Measurements from ENCODE around the gene NCK2. TPM values are rescaled to one million over a fixed set of nuclear protein-coding genes. Genes with fewer than 3 reads are reported as not detected.

The NCK2 gene
- total RNA-seq, 1 donor from 2014 or later: 55.2 TPM

DNA sequence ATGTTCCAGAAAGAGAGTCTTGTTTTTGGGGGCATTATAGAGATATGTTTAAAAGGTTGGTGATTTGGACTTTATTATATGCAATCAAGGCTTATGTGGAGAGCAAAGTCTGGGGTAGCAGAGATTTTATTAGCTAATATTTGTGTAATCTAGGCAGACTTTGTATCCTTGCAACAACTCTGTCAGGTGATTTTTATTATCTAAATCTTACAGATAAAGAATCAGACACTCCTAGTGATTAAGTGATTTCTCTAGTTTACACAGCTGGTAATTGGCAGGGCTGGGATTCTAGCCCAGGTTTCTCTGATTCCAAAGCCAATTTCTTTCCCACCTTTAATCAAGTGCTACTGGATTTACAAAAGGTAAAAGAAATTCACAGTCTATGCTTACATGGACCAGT, 33.3 kb upstream of the NCK2 start:
- Mint-ChIP-seq H3K27ac (ENCODE audit: unreplicated experiment) (no peak overlapping the region), H3K4me3 (ENCODE audit: unreplicated experiment) (no peak overlapping the region), H3K9me3 (ENCODE audit: low read depth) (no peaks in the 10 kb centered on the region), H3K4me1 (ENCODE audit: low read depth) (peaks cover 12% of the 10 kb centered on the region), H3K27me3 (ENCODE audit: low read depth) (peaks cover 1% of the 10 kb centered on the region), H3K36me3 (ENCODE audit: low read depth) (no peaks in the 10 kb centered on the region)
- no peak for DNase-seq (ENCODE audit: low spot score)
- TF ChIP-seq, protein P1, sequence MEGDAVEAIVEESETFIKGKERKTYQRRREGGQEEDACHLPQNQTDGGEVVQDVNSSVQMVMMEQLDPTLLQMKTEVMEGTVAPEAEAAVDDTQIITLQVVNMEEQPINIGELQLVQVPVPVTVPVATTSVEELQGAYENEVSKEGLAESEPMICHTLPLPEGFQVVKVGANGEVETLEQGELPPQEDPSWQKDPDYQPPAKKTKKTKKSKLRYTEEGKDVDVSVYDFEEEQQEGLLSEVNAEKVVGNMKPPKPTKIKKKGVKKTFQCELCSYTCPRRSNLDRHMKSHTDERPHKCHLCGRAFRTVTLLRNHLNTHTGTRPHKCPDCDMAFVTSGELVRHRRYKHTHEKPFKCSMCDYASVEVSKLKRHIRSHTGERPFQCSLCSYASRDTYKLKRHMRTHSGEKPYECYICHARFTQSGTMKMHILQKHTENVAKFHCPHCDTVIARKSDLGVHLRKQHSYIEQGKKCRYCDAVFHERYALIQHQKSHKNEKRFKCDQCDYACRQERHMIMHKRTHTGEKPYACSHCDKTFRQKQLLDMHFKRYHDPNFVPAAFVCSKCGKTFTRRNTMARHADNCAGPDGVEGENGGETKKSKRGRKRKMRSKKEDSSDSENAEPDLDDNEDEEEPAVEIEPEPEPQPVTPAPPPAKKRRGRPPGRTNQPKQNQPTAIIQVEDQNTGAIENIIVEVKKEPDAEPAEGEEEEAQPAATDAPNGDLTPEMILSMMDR (IDR thresholded peaks at IDR 0.05): no peak

DNA sequence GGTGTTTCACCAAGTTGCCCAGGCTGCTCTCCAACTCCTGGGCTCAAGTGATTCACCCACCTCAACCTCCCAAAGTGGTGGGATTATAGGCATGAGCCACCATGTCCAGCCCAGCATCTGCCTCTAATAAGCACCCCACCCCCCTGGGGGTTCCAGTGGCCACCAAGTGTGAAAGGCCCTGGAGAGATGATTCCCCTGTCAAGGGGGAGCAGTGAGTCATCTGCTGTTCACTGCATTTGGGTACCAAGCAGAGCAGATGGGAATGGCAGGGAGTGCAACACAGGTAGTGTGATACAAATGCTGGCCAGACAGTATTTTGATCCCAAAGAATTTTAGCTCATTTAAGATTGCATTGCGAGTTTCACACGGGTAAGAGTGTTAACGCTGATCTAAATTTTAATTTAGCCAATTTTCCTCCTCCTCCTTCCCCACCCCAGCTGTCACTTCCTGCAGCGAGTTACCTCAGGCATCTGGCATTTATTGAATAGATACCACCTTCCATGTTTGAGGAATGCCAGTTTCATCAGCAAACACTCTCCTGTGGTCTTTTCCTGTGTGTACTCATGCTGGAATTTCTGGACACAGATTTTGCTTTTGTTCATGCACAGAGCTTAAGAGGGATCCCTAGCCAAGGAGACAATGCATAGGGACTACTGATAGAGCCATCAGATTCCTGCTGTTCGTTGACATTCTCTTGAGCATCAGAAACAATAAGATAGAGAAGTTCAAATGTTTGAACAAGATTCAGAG, 32.4 kb upstream of the NCK2 start:
- peaks cover 12% of the 10 kb centered on the region for H3K4me1 Mint-ChIP-seq (ENCODE audit: low read depth)
- no peak overlapping the region for H3K27ac Mint-ChIP-seq (ENCODE audit: unreplicated experiment)
- no peaks in the 10 kb centered on the region for H3K36me3 Mint-ChIP-seq (ENCODE audit: low read depth)
- no peaks in the 10 kb centered on the region for H3K9me3 Mint-ChIP-seq (ENCODE audit: low read depth)
- peaks cover 1% of the 10 kb centered on the region for H3K27me3 Mint-ChIP-seq (ENCODE audit: low read depth)
- TF ChIP-seq, protein P1 (IDR thresholded peaks at IDR 0.05): no peak
- no peak for DNase-seq (ENCODE audit: low spot score)
- H3K4me3 Mint-ChIP-seq (ENCODE audit: unreplicated experiment): no peak overlapping the region

DNA sequence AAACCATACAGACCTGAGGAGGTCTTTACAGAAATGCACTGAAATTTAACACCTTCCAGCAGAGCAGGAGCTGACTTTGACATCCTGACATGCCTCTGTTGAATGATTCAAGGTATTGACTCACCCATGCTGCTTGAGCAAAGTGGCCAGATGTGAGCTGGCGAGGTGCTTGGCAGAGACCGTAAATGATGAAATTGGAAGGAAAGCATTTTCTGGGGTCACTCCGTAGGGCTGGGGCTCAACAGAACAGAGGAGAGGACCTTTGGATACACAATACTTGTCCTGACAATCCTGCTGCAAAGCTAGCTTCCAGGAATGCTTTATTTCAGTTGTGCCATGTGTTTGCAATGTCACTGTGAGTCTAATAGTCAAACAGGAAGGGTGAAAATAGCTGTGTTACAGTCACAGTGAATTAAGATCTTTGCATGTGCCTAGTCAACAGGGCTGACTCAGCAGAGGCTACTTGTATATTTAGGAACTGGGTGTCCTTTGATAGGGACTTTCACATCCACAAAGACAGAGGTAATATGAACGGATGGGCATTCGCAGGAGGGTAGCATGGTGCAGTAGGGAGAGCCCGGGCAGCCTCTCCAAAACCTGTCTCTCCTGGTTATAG, 31.6 kb upstream of the NCK2 start:
- H3K36me3 Mint-ChIP-seq (ENCODE audit: low read depth): no peaks in the 10 kb centered on the region
- DNase-seq (ENCODE audit: low spot score): no peak
- peaks cover under 1% of the 10 kb centered on the region for H3K27me3 Mint-ChIP-seq (ENCODE audit: low read depth)
- H3K4me3 Mint-ChIP-seq (ENCODE audit: unreplicated experiment): no peak overlapping the region
- H3K9me3 Mint-ChIP-seq (ENCODE audit: low read depth): no peaks in the 10 kb centered on the region
- TF ChIP-seq, protein P1 (IDR thresholded peaks at IDR 0.05): no peak
- peak overlapping the region; percentile 39 for H3K27ac Mint-ChIP-seq (ENCODE audit: unreplicated experiment)
- H3K4me1 Mint-ChIP-seq (ENCODE audit: low read depth): peaks cover 12% of the 10 kb centered on the region

DNA sequence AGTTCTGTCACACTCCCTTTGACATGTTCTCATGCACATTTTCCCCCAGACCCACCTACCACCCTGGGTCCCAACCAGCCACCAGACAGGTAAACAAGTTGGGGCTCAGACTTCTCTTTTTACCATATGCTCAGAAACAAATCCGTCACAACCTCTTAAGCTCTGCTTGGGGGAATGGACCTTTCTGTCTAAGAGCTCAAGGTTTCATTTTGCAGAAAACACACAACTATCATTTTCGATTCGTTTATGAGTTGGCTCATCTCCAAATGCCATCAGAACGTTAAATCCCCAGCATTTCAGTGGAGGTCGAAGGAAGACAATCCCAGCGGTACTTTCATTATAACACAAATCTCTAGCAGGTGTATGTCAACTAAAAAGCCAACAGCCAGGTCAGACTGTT, 30.6 kb upstream of the NCK2 start:
- no peak overlapping the region for H3K27ac Mint-ChIP-seq (ENCODE audit: unreplicated experiment)
- no peak for DNase-seq (ENCODE audit: low spot score)
- H3K27me3 Mint-ChIP-seq (ENCODE audit: low read depth): peaks cover 2% of the 10 kb centered on the region
- H3K4me3 Mint-ChIP-seq (ENCODE audit: unreplicated experiment): no peak overlapping the region
- TF ChIP-seq, protein P1 (IDR thresholded peaks at IDR 0.05): no peak
- H3K36me3 Mint-ChIP-seq (ENCODE audit: low read depth): no peaks in the 10 kb centered on the region
- H3K9me3 Mint-ChIP-seq (ENCODE audit: low read depth): no peaks in the 10 kb centered on the region
- peaks cover 12% of the 10 kb centered on the region for H3K4me1 Mint-ChIP-seq (ENCODE audit: low read depth)

DNA sequence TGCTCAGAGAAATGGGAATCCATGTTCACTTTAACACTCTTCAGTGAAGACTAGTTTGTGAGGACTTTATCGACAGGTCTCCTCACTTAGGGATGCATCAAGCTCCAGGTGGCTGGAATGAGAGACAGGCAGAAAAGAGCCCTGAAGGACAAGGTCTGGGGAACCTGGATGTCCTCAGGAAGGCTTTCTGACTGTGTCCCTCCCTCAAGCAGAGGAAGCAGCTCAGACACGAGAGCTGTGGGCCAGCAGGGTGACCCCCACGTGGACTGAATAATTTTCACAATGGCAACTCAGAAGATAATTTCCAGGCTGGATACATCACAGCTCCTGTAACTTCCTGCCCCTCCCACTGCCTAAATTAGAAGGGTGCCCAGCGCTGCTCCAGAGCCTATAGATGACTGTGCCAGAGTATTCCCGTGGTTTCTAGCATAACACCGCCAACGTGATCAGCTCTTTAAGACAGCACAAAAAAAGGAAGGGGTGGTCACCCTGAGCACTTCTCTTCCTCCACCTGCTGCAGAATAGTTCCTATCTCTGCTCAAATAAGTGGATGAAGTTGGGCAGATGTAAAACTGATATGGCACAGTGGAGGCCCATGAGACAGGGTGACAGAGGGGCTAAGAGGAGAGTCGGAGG, 25.7 kb upstream of the NCK2 start:
- Mint-ChIP-seq H3K27me3 (ENCODE audit: low read depth) (peaks cover 2% of the 10 kb centered on the region), H3K4me3 (ENCODE audit: unreplicated experiment) (no peak overlapping the region), H3K4me1 (ENCODE audit: low read depth) (no peaks in the 10 kb centered on the region), H3K27ac (ENCODE audit: unreplicated experiment) (no peak overlapping the region), H3K36me3 (ENCODE audit: low read depth) (no peaks in the 10 kb centered on the region), H3K9me3 (ENCODE audit: low read depth) (no peaks in the 10 kb centered on the region)
- TF ChIP-seq, protein P1 (IDR thresholded peaks at IDR 0.05): no peak
- DNase-seq (ENCODE audit: low spot score): no peak
